Lower lobe of right lung (tissue), 2 donors: Measurements from ENCODE around the gene FBN1. TPM values are rescaled to one million over a fixed set of nuclear protein-coding genes. Genes with fewer than 3 reads are reported as not detected.

Experiments
- ATAC-seq, 2 donors: fragments of 200-7000 bp; cut with Tn5 transposase; one replicate each; pipeline ENCODE4 v1.9.1; 2020 to 2022; ENCODE audit warnings: mild to moderate bottlenecking in 2 of 2, moderate library complexity in 2 of 2
- DNase-seq: peaks from one replicate; pipeline ENCODE4 v3.0.0-alpha.2; 2020
- H3K27ac ChIP-seq: fragments of 200-600 bp; one replicate; pipeline ENCODE4 v1.8.0; 2022
- H3K27me3 ChIP-seq: fragments of 200-600 bp; one replicate; pipeline ENCODE4 v1.8.0; 2022; ENCODE audit warnings: low read depth
- H3K36me3 ChIP-seq: fragments of 200-600 bp; one replicate; pipeline ENCODE4 v1.8.0; 2022; ENCODE audit warnings: mild to moderate bottlenecking
- H3K4me1 ChIP-seq: fragments of 200-600 bp; one replicate; pipeline ENCODE4 v1.8.0; 2022
- H3K4me3 ChIP-seq: fragments of 200-600 bp; one replicate; pipeline ENCODE4 v1.8.0; 2022; ENCODE audit warnings: mild to moderate bottlenecking
- H3K9me3 ChIP-seq: fragments of 200-600 bp; one replicate; pipeline ENCODE4 v1.8.0; 2022
- intact Hi-C: fragments of 100-400 bp; cut with DNase I; formaldehyde crosslinking; loops from one replicate; pipeline ENCODE4 v1.11.0; 2022
- total RNA-seq: library from RNA; stranded (reverse); fragmentation: NEBNext Ultra II Directional; extraction: Animal tissue kit (Norgen Biotek cat#: 25700); gene quantifications from one replicate; pipeline ENCODE4 v1.2.1, GENCODE V29; 2021
- TF ChIP-seq, protein P1 (sequence below): fragments of 200-600 bp; IDR thresholded peaks from one replicate; pipeline ENCODE4 v1.8.0; 2022; ENCODE audit warnings: antibody characterized with exemption, mild to moderate bottlenecking
- donor health status: DM: no; HTN: yes; CAD: no; lungs with severe emphysema.

Gene FBN1
- total RNA-seq, 1 donor from 2014 or later, result 75.3 TPM

- intact Hi-C loops, result no loop called here
- TF ChIP-seq, protein P1, sequence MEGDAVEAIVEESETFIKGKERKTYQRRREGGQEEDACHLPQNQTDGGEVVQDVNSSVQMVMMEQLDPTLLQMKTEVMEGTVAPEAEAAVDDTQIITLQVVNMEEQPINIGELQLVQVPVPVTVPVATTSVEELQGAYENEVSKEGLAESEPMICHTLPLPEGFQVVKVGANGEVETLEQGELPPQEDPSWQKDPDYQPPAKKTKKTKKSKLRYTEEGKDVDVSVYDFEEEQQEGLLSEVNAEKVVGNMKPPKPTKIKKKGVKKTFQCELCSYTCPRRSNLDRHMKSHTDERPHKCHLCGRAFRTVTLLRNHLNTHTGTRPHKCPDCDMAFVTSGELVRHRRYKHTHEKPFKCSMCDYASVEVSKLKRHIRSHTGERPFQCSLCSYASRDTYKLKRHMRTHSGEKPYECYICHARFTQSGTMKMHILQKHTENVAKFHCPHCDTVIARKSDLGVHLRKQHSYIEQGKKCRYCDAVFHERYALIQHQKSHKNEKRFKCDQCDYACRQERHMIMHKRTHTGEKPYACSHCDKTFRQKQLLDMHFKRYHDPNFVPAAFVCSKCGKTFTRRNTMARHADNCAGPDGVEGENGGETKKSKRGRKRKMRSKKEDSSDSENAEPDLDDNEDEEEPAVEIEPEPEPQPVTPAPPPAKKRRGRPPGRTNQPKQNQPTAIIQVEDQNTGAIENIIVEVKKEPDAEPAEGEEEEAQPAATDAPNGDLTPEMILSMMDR, result no peak
- peaks cover 15% of the 10 kb centered on the region for H3K4me1 ChIP-seq
- DNase-seq, result no peak
- H3K27ac ChIP-seq, result peak overlapping the region; percentile 2
- no peaks in the 10 kb centered on the region for H3K36me3 ChIP-seq
- no peak overlapping the region for H3K4me3 ChIP-seq
- no peaks in the 10 kb centered on the region for H3K27me3 ChIP-seq
- no peak for ATAC-seq
- H3K9me3 ChIP-seq, result no peaks in the 10 kb centered on the region
These were observed 43.0 kb downstream of the FBN1 start for GRCh38 chr15:48602358-48603122.

- no peak for DNase-seq
- TF ChIP-seq, protein P1, result no peak
- Histone ChIP-seq H3K27ac (no peak overlapping the region), H3K27me3 (no peaks in the 10 kb centered on the region), H3K4me1 (peaks cover 15% of the 10 kb centered on the region), H3K9me3 (no peaks in the 10 kb centered on the region), H3K4me3 (no peak overlapping the region), H3K36me3 (peaks cover 2% of the 10 kb centered on the region)
- no peak for ATAC-seq
- intact Hi-C loops, result no loop called here
These were observed 44.4 kb downstream of the FBN1 start for GRCh38 chr15:48601095-48601494.

DNA sequence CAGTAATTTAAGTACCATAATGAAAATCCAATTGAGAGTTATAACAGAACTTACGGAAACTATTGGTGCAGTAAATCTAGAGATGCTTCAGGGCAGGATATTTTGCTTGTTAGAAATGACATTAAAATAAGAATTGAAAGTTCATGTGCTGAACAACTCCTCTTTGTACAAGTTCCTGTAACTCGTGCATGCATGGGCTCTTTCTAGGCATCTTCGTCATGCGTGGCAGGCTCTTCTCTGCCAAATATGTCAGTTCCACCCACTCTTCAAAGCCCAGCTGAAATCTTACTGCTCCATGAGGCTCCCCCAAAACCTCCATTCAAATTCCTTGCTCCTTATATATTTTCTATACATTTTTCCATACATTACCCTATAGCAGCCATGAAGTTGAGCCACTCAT lies 48.7 kb downstream of the FBN1 start:
- no peak overlapping the region for H3K27ac ChIP-seq

DNA sequence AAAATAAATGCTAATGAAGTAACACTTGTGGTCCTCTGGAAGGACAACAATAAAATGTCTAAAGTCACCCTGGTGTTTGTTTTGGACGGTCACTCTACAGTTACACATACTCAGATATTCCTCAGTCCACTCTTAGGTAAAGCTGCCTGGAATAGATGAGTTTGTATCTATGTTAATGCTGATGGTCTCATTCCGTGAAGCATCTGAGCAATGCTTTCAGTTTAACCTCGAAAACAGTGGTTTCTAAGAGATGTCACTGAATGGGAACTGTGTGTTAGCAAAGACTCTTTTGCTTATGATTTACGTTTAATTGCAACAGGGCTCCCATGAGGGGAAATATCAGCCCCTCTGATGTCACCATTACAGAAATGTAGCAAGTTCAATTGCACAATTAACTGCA lies 49.1 kb downstream of the FBN1 start:
- Histone ChIP-seq H3K36me3 (peaks cover 5% of the 10 kb centered on the region), H3K4me3 (no peak overlapping the region), H3K9me3 (no peaks in the 10 kb centered on the region), H3K27me3 (no peaks in the 10 kb centered on the region), H3K4me1 (no peaks in the 10 kb centered on the region), H3K27ac (no peak overlapping the region)
- TF ChIP-seq, protein P1, result no peak
- intact Hi-C loops, result no loop called here
- ATAC-seq, result no peak
- DNase-seq, result no peak

More for the DNA sequence above, 48.7 kb downstream of the FBN1 start:
- Histone ChIP-seq H3K36me3 (peaks cover 5% of the 10 kb centered on the region), H3K27me3 (no peaks in the 10 kb centered on the region), H3K4me1 (peaks cover 2% of the 10 kb centered on the region), H3K4me3 (no peak overlapping the region), H3K9me3 (no peaks in the 10 kb centered on the region)
- DNase-seq, result no peak
- ATAC-seq, result peak in 1 of 2 donors; percentile 39
- intact Hi-C loops, result no loop called here
- TF ChIP-seq, protein P1, result no peak

DNA sequence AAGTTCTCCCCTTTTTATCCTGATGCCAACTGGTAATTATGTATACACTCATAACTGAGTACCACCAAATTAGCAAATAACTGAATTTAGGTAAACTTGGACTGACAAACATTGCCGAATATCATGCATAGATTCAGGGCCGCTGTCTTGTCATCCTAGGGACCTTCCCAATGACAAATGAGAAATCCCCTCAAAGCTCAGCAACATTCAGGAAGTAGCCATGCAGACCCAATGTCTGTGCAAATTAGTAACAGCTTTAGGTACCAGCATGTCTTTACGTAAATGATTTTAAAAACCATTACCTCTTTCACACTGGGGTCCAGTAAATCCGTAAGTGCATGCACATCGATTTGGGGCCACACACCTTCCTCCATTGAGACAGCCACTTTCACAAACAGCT lies 49.5 kb downstream of the FBN1 start:
- Histone ChIP-seq H3K4me1 (no peaks in the 10 kb centered on the region), H3K9me3 (no peaks in the 10 kb centered on the region), H3K27me3 (no peaks in the 10 kb centered on the region), H3K4me3 (no peak overlapping the region), H3K27ac (no peak overlapping the region), H3K36me3 (peaks cover 5% of the 10 kb centered on the region)
- DNase-seq, result no peak
- TF ChIP-seq, protein P1, result no peak
- no peak for ATAC-seq
- intact Hi-C loops, result no loop called here
